ENCODE results near the gene COPS7A.
A peak's percentile ranks its signal among the peaks of the same experiment; 100 is the strongest.

The COPS7A gene, protein sequence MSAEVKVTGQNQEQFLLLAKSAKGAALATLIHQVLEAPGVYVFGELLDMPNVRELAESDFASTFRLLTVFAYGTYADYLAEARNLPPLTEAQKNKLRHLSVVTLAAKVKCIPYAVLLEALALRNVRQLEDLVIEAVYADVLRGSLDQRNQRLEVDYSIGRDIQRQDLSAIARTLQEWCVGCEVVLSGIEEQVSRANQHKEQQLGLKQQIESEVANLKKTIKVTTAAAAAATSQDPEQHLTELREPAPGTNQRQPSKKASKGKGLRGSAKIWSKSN

GRCh38 chr12:6723607-6724408, at the start of gene COPS7A:
Gene COPS7A, plus strand, starts transcription at chr12:6724046. Its CDS starts 611 bp downstream, at chr12:6724657.
- DNase-seq (ENCODE audit: low read depth in 3 of 3) = peak; percentile 75 to 85 (median 84)

GRCh38 chr12:6676962-6677361, 46.9 kb upstream of the COPS7A start:
- no peak for DNase-seq (ENCODE audit: low read depth in 3 of 3)

- no peak for DNase-seq (ENCODE audit: low read depth in 3 of 3)
Measured at GRCh38 chr12:6684609-6685008, 39.2 kb upstream of the COPS7A start.

- DNase-seq (ENCODE audit: low read depth in 3 of 3) = no peak
Measured at GRCh38 chr12:6685814-6686213, 38.0 kb upstream of the COPS7A start.

DNA sequence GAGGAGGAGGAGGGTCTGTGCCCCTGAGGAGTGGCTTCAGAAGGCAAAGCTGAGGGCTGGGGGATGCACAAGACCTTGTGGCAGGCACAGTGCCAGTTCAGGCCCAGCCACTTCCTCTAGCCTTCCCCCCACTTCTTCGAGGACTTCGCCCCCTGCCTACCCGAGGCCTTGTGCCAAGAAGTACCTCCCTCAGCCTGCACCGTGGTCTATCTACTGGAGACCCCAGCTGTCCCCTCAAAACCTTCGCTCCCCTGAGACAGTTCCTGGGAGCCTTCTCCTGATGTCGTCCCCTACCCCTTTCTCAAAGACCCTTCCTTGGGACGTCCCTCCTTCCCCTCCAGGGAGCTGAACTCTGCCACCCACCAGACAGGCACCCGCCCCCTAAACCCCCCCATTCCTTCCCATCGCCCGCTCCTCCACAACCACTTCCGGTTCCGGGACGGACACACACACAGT, 35.3 kb upstream of the COPS7A start:
- DNase-seq (ENCODE audit: low read depth in 3 of 3) = peak in 1 of 3 experiments; percentile 13

DNA sequence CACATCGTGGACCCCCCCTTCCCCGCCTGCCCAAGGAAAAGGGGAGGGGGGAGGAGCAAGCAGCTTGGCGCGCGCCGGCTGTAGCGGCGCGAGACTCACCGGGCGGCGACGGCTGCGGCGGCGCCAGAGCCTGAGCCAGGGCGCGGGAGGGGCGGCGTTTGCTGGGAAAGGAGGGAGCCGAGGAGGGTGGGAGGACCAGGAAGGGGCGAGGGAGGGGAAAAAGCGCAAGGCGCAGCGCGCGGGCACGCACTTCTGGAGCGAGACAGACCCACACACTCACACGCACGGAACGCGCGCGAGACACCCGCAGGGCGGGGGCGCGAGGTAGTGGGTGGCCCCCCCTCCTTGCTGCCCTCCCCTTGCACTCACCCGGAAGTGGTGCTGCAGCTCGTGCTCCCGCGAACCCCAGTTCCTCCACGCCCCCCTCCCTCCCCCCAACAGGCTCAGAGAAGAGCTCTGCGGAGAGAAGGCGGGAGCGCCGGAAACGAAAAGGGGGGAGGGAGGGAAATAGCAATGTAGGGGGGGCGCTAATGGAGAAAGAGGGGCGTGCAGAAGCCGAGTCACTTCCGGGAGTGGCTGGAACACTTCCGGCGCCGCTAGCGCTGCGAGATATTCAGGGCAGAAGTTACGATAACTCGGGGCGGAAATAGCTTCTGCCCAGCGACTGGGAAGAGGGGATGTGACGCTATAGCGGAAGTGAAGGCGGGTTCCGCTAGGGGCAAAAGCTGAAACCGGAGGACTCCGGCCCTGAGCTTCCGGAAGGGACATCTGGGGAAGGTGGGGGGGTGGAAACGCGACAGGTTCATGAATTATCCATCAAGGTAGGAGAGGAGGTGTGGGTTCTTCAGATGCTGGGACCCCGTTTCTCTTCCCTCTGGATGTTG, 34.6 kb upstream of the COPS7A start, which contains the start of gene ZNF384:
TSS of gene ZNF384 (minus strand) at position 377 of the 884 bp plus-strand sequence. CDS start 9,855 bp downstream, outside the sequence.
- DNase-seq (ENCODE audit: low read depth in 3 of 3) = peak; percentile 79 to 91 (median 90)

DNA sequence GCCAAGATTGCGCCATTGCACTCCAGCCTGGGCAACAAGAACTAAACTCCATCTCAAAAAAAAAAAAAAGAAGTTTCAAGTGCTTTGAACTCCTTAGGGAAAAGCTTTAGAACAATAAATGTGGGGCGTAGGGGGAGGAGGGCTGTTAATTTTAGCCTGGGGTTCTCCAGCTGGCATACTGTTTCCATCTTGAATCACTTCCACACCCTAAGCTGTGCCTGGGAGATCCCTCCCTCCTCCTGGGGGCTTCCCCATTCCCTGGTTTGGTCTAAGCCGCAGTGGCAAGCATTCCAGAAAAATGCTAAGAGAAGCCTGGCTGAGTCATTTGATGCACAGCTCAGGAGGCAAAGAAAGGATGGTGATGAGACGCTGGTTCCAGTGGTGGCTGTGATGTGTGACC, 32.4 kb upstream of the COPS7A start:
- no peak for DNase-seq (ENCODE audit: low read depth in 3 of 3)

DNA sequence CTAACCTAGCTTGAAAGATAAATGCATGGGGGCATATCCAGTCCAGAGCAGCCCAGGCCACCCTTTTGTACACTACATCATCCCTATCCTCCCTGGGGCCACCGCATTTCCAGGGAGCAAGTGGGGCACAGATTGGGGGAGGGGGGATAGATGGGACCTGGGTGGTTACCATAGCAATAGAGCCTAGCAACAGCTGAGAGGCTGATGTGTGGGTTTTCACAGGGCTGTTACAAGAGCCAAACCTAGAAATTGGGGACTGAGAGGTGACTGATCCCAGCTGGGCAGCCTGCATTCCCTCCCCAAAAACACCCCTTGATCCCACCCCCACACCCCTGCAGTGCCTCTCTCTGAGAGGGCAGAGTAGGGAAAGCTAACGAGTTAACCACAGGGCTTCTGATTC, 31.0 kb upstream of the COPS7A start:
- no peak for DNase-seq (ENCODE audit: low read depth in 3 of 3)

GRCh38 chr12:6693832-6694355, 30.0 kb upstream of the COPS7A start:
- DNase-seq (ENCODE audit: low read depth in 3 of 3) = no peak

GRCh38 chr12:6694701-6695100, 29.1 kb upstream of the COPS7A start:
- no peak for DNase-seq (ENCODE audit: low read depth in 3 of 3)

DNA sequence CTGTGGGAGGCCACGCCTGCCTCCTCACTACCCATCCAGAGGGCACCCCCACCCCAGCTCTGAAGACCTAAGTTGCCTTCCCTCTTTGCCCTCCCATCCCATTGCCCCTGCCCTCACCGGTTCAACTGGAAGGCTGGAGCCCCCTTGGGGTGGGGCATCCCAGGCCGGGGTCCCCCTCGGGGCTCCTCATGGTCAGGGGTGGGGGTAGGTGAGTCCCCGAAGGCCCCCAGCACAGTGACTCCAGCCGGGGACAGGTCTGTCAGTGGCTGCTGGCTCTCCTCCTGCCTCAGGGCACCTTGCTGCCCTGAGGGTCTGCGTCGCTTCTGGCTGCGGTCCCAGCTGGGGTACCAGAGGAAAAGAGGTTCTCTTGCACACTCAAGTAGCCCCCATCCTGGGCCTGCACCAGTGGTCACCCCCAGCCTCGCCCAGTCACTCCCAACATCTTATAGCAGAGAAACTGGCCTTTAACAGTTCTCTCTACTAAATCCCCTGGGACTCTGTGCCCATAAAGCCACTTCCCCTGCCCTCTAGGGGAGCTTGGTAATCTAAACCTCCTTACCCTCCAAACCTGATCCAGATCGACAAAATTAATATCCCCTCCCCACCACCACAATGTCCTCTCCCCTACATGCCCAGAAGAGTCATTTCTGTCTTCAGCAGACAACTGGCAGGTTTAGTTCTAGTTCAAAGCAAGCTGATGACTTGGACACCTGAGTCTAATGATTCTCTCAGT, 28.4 kb upstream of the COPS7A start:
- no peak for DNase-seq (ENCODE audit: low read depth in 3 of 3)

DNA sequence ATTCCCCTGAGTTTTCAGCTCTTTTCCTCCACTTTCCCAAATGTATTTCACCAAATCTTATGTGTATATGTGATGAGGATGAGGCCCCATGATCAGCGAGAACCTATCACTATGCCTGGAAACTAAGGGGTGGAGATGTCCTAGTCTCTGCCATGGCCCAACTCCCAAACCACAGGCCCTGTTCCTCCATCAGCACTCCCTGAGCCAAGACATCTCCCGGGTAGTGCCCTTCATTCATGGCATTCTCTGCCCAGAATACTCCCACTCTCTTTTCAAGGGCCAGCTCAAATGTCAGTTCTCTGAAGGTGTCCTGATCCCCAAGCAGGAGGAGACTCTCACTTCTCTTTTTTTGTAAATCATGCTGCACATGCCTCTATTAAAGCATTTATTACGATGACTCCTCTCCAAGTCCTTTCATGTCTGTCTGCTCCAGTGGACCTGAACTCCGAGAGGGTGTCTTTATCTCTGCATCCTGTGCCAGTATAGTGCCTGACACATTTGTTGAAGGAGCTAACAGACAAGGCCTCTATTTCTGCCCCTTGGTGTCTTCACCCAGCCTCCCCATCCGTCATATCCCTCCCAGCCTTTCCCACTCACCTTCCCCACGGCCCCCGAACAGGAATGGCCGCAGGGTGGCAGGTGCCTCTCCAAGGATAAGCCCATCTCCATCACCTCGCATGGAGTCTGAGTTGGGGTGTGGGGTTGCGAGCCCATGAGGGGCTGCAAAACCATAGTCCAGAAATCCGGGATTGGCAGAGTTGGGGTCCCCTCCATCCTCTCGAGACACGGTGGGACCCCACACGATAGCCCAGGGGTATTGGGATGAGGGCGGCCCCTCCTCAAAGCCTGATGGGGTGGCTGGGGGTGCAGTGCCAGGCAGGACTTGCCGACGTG, 26.9 kb upstream of the COPS7A start:
- no peak for DNase-seq (ENCODE audit: low read depth in 3 of 3)

DNA sequence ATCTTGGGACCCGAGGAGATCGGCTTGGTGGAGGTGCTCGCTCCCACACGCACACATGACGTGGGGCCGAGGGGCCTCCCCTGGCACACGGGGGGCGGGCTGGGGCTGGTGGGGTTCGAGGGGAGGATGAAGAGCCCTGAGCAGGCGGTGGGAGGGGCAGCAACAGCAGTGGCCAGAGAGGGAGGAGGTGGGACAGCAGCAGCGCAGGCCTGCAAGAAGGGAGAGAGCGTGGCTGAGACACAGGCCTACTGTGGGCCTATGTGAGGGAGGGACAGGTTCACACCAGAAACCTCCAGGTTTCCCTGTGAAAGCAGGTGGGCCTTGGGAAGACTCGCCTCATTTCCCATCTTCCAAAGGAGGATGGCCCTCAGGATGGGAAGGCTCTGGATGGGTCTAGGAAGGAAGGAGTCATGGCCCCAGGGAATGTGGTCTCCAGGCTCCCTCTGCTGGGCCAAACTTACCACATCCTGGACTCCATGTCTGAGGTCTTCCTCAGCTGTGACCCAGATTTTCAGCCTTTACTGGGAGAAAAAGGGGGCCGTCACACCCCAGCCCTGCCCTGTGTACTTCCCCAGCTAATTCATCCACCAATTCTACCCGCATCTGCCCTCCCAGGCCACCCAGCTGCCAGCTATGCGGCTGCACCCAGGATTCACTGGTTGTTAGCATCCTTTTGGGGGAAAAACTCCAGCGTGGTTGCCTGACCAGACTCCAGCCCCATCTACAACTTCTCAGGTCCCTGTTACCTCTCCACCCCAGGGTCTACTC, 26.1 kb upstream of the COPS7A start:
- no peak for DNase-seq (ENCODE audit: low read depth in 3 of 3)

DNA sequence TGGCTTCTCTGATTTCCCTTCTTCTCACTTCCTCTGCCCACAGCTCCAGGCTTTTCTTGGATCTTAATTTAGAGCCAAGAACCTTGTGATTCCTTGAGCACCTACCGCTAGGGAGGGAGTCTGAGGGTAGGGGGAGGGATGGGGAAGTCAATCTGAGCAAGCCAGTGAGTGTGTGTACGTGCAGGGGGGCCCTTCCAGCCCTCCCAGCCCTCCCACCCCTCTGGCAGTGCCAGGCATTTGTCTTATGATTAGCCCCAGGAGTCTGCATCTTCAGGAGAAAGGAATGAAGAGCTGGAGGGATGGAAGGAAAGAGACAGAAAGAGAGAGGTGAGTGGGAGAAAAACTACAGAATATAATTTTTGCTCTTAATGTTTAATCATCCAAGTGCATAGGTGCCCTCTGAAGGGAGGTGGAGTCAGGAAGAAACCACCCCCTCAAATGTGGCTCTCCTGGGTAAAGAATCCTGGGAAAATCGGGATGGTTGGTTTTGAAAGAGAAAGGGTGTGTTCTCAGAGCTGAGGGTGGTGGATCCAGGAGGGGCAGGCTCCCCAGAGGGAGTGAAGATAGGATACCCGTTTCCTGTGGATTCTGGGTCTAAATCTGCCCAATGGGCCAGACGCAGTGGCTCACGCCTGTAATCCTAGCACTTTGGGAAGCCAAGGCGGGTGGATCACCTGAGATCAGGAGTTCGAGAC, 25.3 kb upstream of the COPS7A start:
- DNase-seq (ENCODE audit: low read depth in 3 of 3) = no peak

- DNase-seq (ENCODE audit: low read depth in 3 of 3) = no peak
Measured at GRCh38 chr12:6699259-6699988, 24.4 kb upstream of the COPS7A start.

DNA sequence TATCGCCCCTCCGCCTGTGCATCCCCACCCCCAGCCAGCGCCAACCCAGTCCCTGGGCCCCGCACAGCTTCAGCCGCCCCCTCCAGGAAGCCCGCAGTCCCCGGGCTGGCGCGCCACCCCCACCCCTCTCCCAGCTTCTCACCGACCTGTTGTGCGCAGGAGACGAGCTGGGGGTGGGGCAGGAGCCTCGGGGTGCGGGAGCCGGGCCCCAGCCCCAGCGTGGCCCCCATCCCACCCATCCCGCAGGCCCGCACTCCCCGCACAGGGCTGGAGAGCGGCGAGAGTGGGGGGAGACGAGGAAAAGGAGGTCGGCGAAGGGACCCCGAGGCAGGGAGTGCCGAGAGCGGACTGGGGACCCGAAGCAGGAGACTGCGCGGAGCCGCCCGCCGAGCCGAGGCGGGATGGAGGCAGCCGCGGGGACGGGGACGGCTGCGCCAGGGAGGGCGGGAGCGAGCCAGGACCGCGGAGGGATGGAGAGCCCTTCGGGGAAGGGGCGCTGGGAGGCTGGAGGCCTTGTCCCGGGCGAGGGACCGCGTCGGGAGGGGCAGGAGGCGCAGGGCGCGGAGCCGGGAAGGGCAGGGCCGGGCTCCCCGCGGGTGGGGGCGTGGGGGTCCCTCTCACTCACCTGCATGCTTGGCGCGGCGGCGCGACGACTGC, 23.7 kb upstream of the COPS7A start:
- DNase-seq (ENCODE audit: low read depth in 3 of 3) = peak in 1 of 3 experiments; percentile 11

- peak in 2 of 3 experiments; percentile 32 to 38 for DNase-seq (ENCODE audit: low read depth in 3 of 3)
Measured at GRCh38 chr12:6700646-6701051, 23.2 kb upstream of the COPS7A start, which contains the start of gene PIANP. Gene PIANP, minus strand, starts transcription at chr12:6700815. Its CDS starts 2,754 bp downstream, at chr12:6698061.
